Loucy (cell line): ENCODE results near the gene ARHGAP26.

Experiments
- H2AFZ ChIP-seq: fragments of 200-600 bp; sonication (generic); 2 replicates; pipeline ENCODE4 v1.6.0; 2016; ENCODE audit warnings: antibody characterized with exemption, mild to moderate bottlenecking, low read length, moderate library complexity
- H3F3A ChIP-seq: fragments of 200-600 bp; 2 replicates; pipeline ENCODE4 v1.6.0; 2016; ENCODE audit warnings: antibody characterized with exemption, low read depth, mild to moderate bottlenecking
- H3K27me3 ChIP-seq: fragments of 200-600 bp; sonication (generic); 2 replicates; pipeline ENCODE4 v1.6.1; 2014; ENCODE audit warnings: low read length, mild to moderate bottlenecking; ENCODE audit not compliant: insufficient read depth, poor library complexity, severe bottlenecking
- H3K36me3 ChIP-seq: fragments of 200-600 bp; sonication (generic); 2 replicates; pipeline ENCODE4 v1.6.1; 2016; ENCODE audit warnings: low read length; ENCODE audit not compliant: insufficient read depth
- H3K4me1 ChIP-seq: fragments of 200-600 bp; sonication (generic); 2 replicates; pipeline ENCODE4 v1.5.1; 2014; ENCODE audit warnings: low read length, mild to moderate bottlenecking; ENCODE audit not compliant: insufficient read depth, poor library complexity, severe bottlenecking
- H3K4me2 ChIP-seq: fragments of 200-600 bp; sonication (generic); 2 replicates; pipeline ENCODE4 v1.6.0; 2014; ENCODE audit warnings: antibody characterized with exemption, low read length, low read depth, mild to moderate bottlenecking; ENCODE audit not compliant: poor library complexity, severe bottlenecking
- H3K4me3 ChIP-seq: fragments of 200-600 bp; sonication (generic); 2 replicates; pipeline ENCODE4 v1.5.1; 2014; ENCODE audit warnings: low read length, mild to moderate bottlenecking, mixed read lengths; ENCODE audit not compliant: poor library complexity, severe bottlenecking
- H3K79me2 ChIP-seq: fragments of 200-600 bp; sonication (generic); 2 replicates; pipeline ENCODE4 v1.6.1; 2014; ENCODE audit warnings: low read length; ENCODE audit not compliant: insufficient read depth
- H3K9ac ChIP-seq: fragments of 200-600 bp; sonication (generic); 2 replicates; pipeline ENCODE4 v1.6.0; 2014; ENCODE audit warnings: mild to moderate bottlenecking, low read depth, low read length, moderate library complexity; ENCODE audit not compliant: poor library complexity, severe bottlenecking
- H3K9me2 ChIP-seq: fragments of 200-600 bp; sonication (generic); replicated peaks from 2 replicates; pipeline ENCODE4 v1.6.1; 2016; ENCODE audit warnings: low read depth, low read length, mixed read lengths
- H3K9me3 ChIP-seq: fragments of 200-600 bp; sonication (generic); 2 replicates; pipeline ENCODE4 v1.6.1; 2014; ENCODE audit warnings: mild to moderate bottlenecking, antibody characterized with exemption, low read length, low read depth; ENCODE audit not compliant: insufficient read depth
- H4K20me1 ChIP-seq: fragments of 200-600 bp; sonication (generic); 2 replicates; pipeline ENCODE4 v1.6.0; 2014; ENCODE audit warnings: antibody characterized with exemption, low read length, mild to moderate bottlenecking; ENCODE audit not compliant: insufficient read depth, poor library complexity, severe bottlenecking
- EZH2phosphoT487 ChIP-seq: fragments of 200-600 bp; IDR thresholded peaks from 2 replicates; pipeline ENCODE4 v1.6.1; 2018; ENCODE audit warnings: antibody characterized with exemption, mild to moderate bottlenecking, moderate library complexity, borderline replicate concordance
- TF ChIP-seq, protein P1 (sequence below): fragments of 200-600 bp; sonication (generic); conservative IDR thresholded peaks from 2 replicates; pipeline ENCODE4 v1.5.1; 2014; ENCODE audit warnings: mild to moderate bottlenecking, antibody characterized with exemption, low read length

ARHGAP26 gene

DNA sequence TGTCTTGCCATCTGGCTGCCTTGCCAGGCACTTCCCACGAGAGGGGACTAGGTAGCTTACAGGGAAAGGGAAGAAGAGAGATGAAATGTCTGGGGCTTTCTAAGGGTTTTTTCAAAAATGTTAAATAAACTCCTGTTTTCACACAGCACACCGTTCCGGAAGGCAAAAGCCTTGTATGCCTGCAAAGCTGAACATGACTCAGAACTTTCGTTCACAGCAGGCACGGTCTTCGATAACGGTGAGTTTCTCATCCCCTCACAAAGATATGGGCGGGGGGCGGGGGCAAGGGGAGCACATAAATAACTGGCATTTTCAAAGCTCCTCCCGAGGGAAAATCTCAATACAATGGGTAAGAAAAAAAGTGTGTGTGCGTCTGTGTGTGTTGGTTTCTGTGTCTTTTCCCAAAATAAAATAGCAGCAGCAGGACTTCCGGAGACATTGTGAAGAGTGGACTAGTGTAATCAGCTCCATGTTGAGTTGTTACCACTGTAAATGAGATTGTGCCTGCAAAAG, 443.7 kb downstream of the ARHGAP26 start:
- H3F3A ChIP-seq, result no peaks in the 10 kb centered on the region
- no peaks in the 10 kb centered on the region for H3K79me2 ChIP-seq
- no peaks in the 10 kb centered on the region for H3K9me3 ChIP-seq
- no peak overlapping the region for H3K4me3 ChIP-seq
- no peak overlapping the region for H2AFZ ChIP-seq
- H3K9ac ChIP-seq, result no peak overlapping the region
- H4K20me1 ChIP-seq, result no peaks in the 10 kb centered on the region
- no peak overlapping the region for H3K4me2 ChIP-seq
- H3K4me1 ChIP-seq, result no peaks in the 10 kb centered on the region
- no peaks in the 10 kb centered on the region for H3K9me2 ChIP-seq
- no peaks in the 10 kb centered on the region; the same call in 1 of the 2 replicates for H3K36me3 ChIP-seq
- no peak for TF ChIP-seq EZH2phosphoT487
- TF ChIP-seq, protein P1, sequence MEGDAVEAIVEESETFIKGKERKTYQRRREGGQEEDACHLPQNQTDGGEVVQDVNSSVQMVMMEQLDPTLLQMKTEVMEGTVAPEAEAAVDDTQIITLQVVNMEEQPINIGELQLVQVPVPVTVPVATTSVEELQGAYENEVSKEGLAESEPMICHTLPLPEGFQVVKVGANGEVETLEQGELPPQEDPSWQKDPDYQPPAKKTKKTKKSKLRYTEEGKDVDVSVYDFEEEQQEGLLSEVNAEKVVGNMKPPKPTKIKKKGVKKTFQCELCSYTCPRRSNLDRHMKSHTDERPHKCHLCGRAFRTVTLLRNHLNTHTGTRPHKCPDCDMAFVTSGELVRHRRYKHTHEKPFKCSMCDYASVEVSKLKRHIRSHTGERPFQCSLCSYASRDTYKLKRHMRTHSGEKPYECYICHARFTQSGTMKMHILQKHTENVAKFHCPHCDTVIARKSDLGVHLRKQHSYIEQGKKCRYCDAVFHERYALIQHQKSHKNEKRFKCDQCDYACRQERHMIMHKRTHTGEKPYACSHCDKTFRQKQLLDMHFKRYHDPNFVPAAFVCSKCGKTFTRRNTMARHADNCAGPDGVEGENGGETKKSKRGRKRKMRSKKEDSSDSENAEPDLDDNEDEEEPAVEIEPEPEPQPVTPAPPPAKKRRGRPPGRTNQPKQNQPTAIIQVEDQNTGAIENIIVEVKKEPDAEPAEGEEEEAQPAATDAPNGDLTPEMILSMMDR, result no peak
- H3K27me3 ChIP-seq, result no peaks in the 10 kb centered on the region

DNA sequence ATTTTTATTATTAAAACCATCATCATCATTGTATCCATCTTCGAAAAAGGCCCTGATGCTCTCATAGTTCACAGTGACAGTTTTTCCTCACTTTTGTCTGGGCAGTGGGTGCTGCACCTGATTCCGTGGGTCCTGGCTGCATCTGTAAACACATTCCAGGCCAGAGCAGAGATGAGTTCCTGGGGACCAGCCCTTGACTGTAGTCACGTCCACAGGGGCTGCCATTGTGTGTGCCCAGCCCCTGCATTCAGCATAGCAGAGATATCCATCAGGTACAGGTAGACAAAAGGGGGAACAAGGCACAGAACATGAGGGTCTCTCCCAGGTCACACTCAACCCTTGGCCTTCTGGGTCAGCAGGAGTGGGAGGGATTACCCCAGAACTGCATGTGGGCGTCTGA, 444.3 kb downstream of the ARHGAP26 start:
- Histone ChIP-seq H3F3A (no peaks in the 10 kb centered on the region), H3K36me3 (no peaks in the 10 kb centered on the region; the same call in 1 of the 2 replicates), H3K4me2 (no peak overlapping the region), H3K9me3 (no peaks in the 10 kb centered on the region), H3K27me3 (no peaks in the 10 kb centered on the region), H3K4me3 (no peak overlapping the region), H4K20me1 (no peaks in the 10 kb centered on the region), H3K9me2 (no peaks in the 10 kb centered on the region), H3K79me2 (no peaks in the 10 kb centered on the region), H2AFZ (no peak overlapping the region), H3K9ac (no peak overlapping the region), H3K4me1 (no peaks in the 10 kb centered on the region)
- TF ChIP-seq, protein P1, result no peak
- no peak for TF ChIP-seq EZH2phosphoT487

DNA sequence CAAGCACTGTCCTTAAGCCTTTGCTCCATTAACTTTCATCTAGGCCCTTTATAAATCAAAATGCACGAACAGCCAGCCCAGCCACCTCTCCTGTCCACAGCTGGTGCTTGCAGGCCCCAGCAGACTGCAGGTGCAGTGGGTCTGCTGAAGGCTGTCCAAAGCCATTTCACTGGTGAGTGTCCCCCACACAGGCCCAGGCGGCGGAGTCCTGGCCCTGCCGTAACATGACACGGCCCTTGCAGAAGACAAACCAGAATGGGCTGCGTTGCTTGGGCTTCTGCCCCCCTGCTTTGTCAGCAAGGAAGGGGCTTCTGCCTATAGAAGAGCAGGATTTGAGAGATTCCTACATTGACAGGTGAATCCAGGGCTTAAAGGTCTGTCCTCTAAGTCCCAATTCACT, 444.7 kb downstream of the ARHGAP26 start:
- H3K79me2 ChIP-seq, result no peaks in the 10 kb centered on the region
- no peaks in the 10 kb centered on the region; the same call in 1 of the 2 replicates for H3K36me3 ChIP-seq
- H2AFZ ChIP-seq, result no peak overlapping the region
- no peaks in the 10 kb centered on the region for H3K9me2 ChIP-seq
- TF ChIP-seq EZH2phosphoT487, result no peak
- TF ChIP-seq, protein P1, result no peak
- no peak overlapping the region for H3K4me3 ChIP-seq
- H3K4me1 ChIP-seq, result no peaks in the 10 kb centered on the region
- no peaks in the 10 kb centered on the region for H3F3A ChIP-seq
- no peaks in the 10 kb centered on the region for H4K20me1 ChIP-seq
- H3K9ac ChIP-seq, result no peak overlapping the region
- no peaks in the 10 kb centered on the region for H3K9me3 ChIP-seq
- H3K27me3 ChIP-seq, result no peaks in the 10 kb centered on the region
- H3K4me2 ChIP-seq, result no peak overlapping the region
